ENCODE data around the gene TMCC3.

GRCh38 chr12:94544355-94544754 is 106.0 kb downstream of the TMCC3 start:
- TF ChIP-seq ZNF274 (IDR thresholded peaks at IDR 0.05; ENCODE audit: low read depth, low read length) (no peak), YY1 (IDR thresholded peaks at IDR 0.05; ENCODE audit: insufficient read depth, insufficient read length) (no peak)

All from NT2/D1 (cell line).